K562 (cell line): ENCODE measurements around the gene CDC14A. TPM values are rescaled to one million over a fixed set of nuclear protein-coding genes. Genes with fewer than 3 reads are reported as not detected.

ENCODE experiments used
- BMI1 ChIP-seq: fragments of 150-350 bp; IDR thresholded peaks from 2 replicates; pipeline ENCODE4 v1.6.1; 2014; ENCODE audit warnings: low read length
- ERF ChIP-seq: fragments of 450-650 bp; formaldehyde crosslinking; IDR thresholded peaks from 2 replicates; pipeline ENCODE4 v1.4.0; 2020; ENCODE audit warnings: mild to moderate bottlenecking, mixed read lengths
- GTF2F1 ChIP-seq: IDR thresholded peaks from 2 replicates; pipeline ENCODE4 v1.6.1; 2011; ENCODE audit warnings: low read depth, low read length, improper control_type of control experiment
- KAT2B ChIP-seq: IDR thresholded peaks from one replicate; pipeline ENCODE4 v1.6.1; 2012; ENCODE audit warnings: low read depth, mild to moderate bottlenecking, control low read depth, inconsistent platforms, low read length, moderate library complexity
- NCOA4 ChIP-seq: fragments of 450-650 bp; IDR thresholded peaks from 2 replicates; pipeline ENCODE4 v1.6.1; 2018; ENCODE audit warnings: mild to moderate bottlenecking; ENCODE audit not compliant: partially characterized antibody
- POLR2AphosphoS5 ChIP-seq: IDR thresholded peaks from 2 replicates; pipeline ENCODE4 v1.6.1; 2011; ENCODE audit warnings: mild to moderate bottlenecking, low read depth, low read length, moderate library complexity; ENCODE audit not compliant: control insufficient read depth, insufficient read depth
- PRPF4 ChIP-seq: fragments of 200-400 bp; formaldehyde crosslinking; IDR thresholded peaks from one replicate; pipeline ENCODE4 v1.6.1; 2017; ENCODE audit warnings: low read length, low read depth, mild to moderate bottlenecking; ENCODE audit not compliant: insufficient read depth, poor library complexity, severe bottlenecking
- SMAD1 ChIP-seq: fragments of 150-350 bp; IDR thresholded peaks from 2 replicates; pipeline ENCODE4 v1.6.1; 2014; ENCODE audit warnings: low read length, low read depth; ENCODE audit not compliant: partially characterized antibody
- SUPT5H ChIP-seq: fragments of 450-650 bp; IDR thresholded peaks from 2 replicates; pipeline ENCODE4 v1.6.1; 2016
- TAF7 ChIP-seq: fragments of 450-650 bp; IDR thresholded peaks from 2 replicates; pipeline ENCODE4 v1.6.1; 2016; ENCODE audit warnings: missing genetic modification characterization, missing compliant biosample characterization
- ZSCAN29 ChIP-seq: fragments of 450-650 bp; IDR thresholded peaks from 2 replicates; pipeline ENCODE4 v1.6.1; 2017
- polyA plus RNA-seq, 8 experiments: library from polyadenylated mRNA; depleted of rRNA in 4 of 8; stranded (reverse) in 5 of 8; unstranded in 3 of 8; fragments of >200 nt; fragmentation: Nextera tagmentation in 2 of 8; fragmentation: Illumina TruSeq in 1 of 8; extraction: Ambion mirVana in 2 of 8; extraction: Trizol in 1 of 8; gene quantifications; 2 replicates each; pipeline versions ENCODE4 v1.2.1 to v1.2.3, GENCODE V29; 2011 to 2014; ENCODE audit warnings: inconsistent platforms in 1 of 8, missing spikeins in 1 of 8
- total RNA-seq, 7 experiments: library from RNA; depleted of rRNA in 6 of 7; stranded (reverse); fragments of >200 nt in 6 of 7; fragmentation: Illumina TruSeq in 2 of 7; extraction: Trizol in 2 of 7; gene quantifications; 2 replicates each; pipeline versions ENCODE4 v1.2.1 to v1.2.3, GENCODE V29; 2011 to 2021; ENCODE audit warnings: low replicate concordance in 1 of 7
- TF ChIP-seq, protein P1 (sequence below), 2 experiments: IDR thresholded peaks in 1 of 2; conservative IDR thresholded peaks in 1 of 2; 2 replicates each; pipeline ENCODE4 v1.6.1; 2016; ENCODE audit warnings: low read depth in 2 of 2, mild to moderate bottlenecking in 1 of 2, missing compliant biosample characterization in 1 of 2, missing genetic modification characterization in 1 of 2, moderate library complexity in 1 of 2
- TF ChIP-seq, protein P2 (sequence below): sonication (generic); formaldehyde crosslinking; IDR thresholded peaks from 2 replicates; pipeline ENCODE4 v1.8.0; 2022; ENCODE audit warnings: missing genetic modification reagents, mild to moderate bottlenecking, borderline replicate concordance
- TF ChIP-seq, protein P3 (sequence below), 2 experiments: fragments of 450-650 bp in 1 of 2; sonication (generic) in 1 of 2; formaldehyde crosslinking; conservative IDR thresholded peaks; 2 replicates each; pipeline versions ENCODE4 v1.4.0 to v1.8.1; 2020 to 2022; ENCODE audit warnings: mild to moderate bottlenecking in 1 of 2, missing genetic modification reagents in 1 of 2
- TF ChIP-seq, protein P4 (sequence below): fragments of 450-650 bp; formaldehyde crosslinking; conservative IDR thresholded peaks from 2 replicates; pipeline ENCODE4 v1.4.0; 2022; ENCODE audit warnings: mild to moderate bottlenecking, missing genetic modification characterization

Gene CDC14A
- total and polyA plus RNA-seq, 9 of the 15 experiments (the other 6 are each of a cell fraction or from before 2014, with no cell fraction given) = 17.0 to 74.3 (median 33.4) TPM

- TF ChIP-seq, protein P1, sequence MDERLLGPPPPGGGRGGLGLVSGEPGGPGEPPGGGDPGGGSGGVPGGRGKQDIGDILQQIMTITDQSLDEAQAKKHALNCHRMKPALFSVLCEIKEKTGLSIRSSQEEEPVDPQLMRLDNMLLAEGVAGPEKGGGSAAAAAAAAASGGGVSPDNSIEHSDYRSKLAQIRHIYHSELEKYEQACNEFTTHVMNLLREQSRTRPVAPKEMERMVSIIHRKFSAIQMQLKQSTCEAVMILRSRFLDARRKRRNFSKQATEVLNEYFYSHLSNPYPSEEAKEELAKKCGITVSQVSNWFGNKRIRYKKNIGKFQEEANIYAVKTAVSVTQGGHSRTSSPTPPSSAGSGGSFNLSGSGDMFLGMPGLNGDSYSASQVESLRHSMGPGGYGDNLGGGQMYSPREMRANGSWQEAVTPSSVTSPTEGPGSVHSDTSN (CRISPR knock-in tag; IDR thresholded peaks at IDR 0.05; ENCODE audit: low read depth) = no peak
- TF ChIP-seq, protein P1 (tag; conservative IDR thresholded peaks at IDR 0.05; ENCODE audit: low read depth) = no peak
- no peak for TF ChIP-seq KAT2B
- peak; percentile 65 for TF ChIP-seq SUPT5H
- TF ChIP-seq, protein P2, sequence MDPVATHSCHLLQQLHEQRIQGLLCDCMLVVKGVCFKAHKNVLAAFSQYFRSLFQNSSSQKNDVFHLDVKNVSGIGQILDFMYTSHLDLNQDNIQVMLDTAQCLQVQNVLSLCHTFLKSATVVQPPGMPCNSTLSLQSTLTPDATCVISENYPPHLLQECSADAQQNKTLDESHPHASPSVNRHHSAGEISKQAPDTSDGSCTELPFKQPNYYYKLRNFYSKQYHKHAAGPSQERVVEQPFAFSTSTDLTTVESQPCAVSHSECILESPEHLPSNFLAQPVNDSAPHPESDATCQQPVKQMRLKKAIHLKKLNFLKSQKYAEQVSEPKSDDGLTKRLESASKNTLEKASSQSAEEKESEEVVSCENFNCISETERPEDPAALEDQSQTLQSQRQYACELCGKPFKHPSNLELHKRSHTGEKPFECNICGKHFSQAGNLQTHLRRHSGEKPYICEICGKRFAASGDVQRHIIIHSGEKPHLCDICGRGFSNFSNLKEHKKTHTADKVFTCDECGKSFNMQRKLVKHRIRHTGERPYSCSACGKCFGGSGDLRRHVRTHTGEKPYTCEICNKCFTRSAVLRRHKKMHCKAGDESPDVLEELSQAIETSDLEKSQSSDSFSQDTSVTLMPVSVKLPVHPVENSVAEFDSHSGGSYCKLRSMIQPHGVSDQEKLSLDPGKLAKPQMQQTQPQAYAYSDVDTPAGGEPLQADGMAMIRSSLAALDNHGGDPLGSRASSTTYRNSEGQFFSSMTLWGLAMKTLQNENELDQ (CRISPR knock-in tag) = no peak
- 0 out of 2 replicates have a peak, but pooled peaks have one; percentile 22 for TF ChIP-seq ERF (CRISPR knock-in tag)
- TF ChIP-seq BMI1 = peak; percentile 96
- no peak; the same call in 1 of the 2 replicates for TF ChIP-seq GTF2F1
- TF ChIP-seq POLR2AphosphoS5 = peak; percentile 52; the same call in 1 of the 2 replicates
- TF ChIP-seq, protein P3, sequence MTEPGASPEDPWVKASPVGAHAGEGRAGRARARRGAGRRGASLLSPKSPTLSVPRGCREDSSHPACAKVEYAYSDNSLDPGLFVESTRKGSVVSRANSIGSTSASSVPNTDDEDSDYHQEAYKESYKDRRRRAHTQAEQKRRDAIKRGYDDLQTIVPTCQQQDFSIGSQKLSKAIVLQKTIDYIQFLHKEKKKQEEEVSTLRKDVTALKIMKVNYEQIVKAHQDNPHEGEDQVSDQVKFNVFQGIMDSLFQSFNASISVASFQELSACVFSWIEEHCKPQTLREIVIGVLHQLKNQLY (CRISPR knock-in tag; conservative IDR thresholded peaks at IDR 0.05) = no peak
- no peak for TF ChIP-seq TAF7 (tag)
- no peak for TF ChIP-seq PRPF4
- TF ChIP-seq ZSCAN29 = peak; percentile 54; the same call in 1 of the 2 replicates
- TF ChIP-seq, protein P4, sequence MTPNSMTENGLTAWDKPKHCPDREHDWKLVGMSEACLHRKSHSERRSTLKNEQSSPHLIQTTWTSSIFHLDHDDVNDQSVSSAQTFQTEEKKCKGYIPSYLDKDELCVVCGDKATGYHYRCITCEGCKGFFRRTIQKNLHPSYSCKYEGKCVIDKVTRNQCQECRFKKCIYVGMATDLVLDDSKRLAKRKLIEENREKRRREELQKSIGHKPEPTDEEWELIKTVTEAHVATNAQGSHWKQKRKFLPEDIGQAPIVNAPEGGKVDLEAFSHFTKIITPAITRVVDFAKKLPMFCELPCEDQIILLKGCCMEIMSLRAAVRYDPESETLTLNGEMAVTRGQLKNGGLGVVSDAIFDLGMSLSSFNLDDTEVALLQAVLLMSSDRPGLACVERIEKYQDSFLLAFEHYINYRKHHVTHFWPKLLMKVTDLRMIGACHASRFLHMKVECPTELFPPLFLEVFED (CRISPR knock-in tag) = no peak
- no peak for TF ChIP-seq SMAD1
- peak; percentile 40 for TF ChIP-seq NCOA4
Measured at GRCh38 chr1:100352267-100353070, at the start of gene CDC14A (continued).
